ENCODE measurements around the gene RNF8.
"Not testable (repeated sequence)": the region's sequence is repeated elsewhere in the genome, so short reads cannot be mapped to it uniquely, and the experiment has no call there.

The RNF8 gene

DNA sequence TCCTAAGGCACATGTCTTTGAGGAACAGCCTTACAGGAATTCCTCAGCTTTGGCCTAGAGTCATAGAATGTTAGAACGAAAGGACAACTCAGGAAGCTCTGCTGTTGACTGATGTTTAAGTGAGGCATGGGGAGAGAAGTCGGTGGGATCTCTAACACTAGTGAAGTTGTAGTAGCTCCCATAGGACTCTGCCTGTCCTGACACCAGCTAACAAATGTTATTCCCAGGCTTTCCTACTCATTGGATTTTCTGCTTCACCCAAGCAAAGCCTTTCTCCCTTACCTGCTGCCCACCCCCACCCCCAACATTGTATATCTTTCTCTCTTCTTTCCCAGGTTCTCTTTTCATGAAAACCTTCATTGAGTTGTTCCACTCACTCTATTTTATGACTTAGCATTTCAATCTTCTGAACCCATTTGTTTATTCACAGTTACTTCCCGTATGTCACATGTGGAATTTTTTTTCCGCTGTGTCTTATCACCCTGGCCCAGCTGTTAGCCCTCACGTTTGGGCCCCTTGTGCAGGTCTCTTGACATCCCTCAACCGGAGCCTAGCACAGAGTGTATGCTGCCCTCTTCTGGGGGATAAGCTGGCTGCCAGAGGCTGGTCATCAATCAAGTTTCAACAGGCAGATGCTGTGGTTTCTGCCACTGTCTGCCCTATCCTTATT lies 39.2 kb upstream of the RNF8 start:
- TF ChIP-seq JUND (IDR thresholded peaks at IDR 0.05; ENCODE audit: low read depth) = no peak
- peak in 1 of 2 experiments; percentile 56 for DNase-seq (ENCODE audit: low read depth in 1 of 2, low spot score in 1 of 2)
- in situ Hi-C loops (cut with HindIII; ENCODE audit: low pct_unique_long_range_greater_than_20kb, low sequenced_read_pairs) = no loop called here

DNA sequence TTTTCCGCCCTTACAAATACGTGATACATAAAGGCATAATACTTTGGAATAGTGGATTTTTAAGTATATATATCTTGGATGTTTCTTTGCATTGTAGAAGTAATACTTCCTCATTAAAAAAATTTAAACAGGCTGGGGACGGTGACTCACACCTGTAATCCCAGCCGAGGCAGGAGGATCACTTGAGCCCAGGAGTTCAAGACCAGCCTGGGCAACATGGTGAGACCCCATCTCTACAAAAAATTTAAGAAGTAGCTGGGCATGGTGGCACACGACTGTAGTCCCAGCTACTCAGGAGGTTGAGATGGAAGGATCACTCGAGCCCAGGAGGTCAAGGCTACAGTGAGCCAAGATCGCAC lies 38.6 kb upstream of the RNF8 start:
- no peak for DNase-seq (ENCODE audit: low read depth in 1 of 2, low spot score in 1 of 2)
- no peak for TF ChIP-seq JUND (IDR thresholded peaks at IDR 0.05; ENCODE audit: low read depth)
- in situ Hi-C loops (cut with HindIII; ENCODE audit: low pct_unique_long_range_greater_than_20kb, low sequenced_read_pairs) = no loop called here

DNA sequence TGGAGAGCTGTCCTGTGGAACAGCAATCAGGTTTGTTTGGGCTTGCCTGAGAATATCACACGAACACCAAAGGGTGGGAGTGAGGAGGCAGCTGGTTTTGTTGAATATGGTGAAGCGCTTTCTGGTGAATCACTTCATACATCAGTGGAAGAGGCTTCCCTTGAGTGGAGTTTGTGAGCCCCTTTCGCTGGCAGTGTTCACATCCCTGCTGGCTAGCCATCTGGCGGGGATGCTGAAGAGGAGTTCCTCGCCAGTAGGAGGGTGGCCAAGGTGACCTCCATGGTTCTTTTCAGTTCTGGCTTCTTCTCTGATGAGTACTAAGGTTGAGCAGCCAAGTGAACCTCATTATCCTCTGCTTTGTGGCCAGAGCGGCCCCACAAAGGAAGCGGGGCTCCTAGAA lies 37.7 kb upstream of the RNF8 start:
- in situ Hi-C loops (cut with HindIII; ENCODE audit: low pct_unique_long_range_greater_than_20kb, low sequenced_read_pairs) = no loop called here
- no peak for TF ChIP-seq JUND (IDR thresholded peaks at IDR 0.05; ENCODE audit: low read depth)
- no peak for DNase-seq (ENCODE audit: low read depth in 1 of 2, low spot score in 1 of 2)

DNA sequence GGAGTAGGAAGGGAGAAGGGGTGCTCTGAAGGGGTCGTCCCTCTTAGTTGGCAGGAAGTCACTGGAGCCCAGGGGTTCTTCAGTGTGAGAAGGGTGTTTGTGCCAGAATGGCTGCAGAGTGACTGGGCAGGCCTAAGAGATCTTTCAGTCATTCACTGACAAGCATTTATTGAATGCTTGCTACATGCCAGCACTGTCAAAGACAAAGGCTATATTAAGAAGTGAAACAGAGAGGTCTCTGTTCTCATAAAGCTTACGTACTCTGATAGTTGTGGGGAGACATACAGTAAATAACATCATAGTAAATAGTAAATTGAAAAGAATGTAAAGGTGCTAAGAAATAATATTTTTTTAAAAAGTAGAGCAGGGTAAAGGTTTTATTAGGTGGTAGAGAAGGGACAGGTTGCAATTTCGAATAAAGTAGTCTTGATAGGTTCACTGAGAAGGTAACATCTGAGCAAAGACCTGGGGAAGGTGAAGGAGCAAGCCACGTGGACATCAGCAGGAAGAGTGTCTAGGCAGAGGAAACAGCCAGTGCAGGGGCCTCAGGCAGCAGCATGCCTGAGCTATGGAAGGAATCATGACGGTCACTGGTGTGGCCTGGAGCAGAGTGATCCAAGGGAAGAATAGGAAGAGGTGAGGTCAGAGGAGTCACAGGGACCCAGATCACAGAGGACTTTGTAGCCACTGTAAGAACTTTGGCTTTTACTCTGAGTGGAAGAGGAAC lies 36.3 kb upstream of the RNF8 start:
- in situ Hi-C loops (cut with HindIII; ENCODE audit: low pct_unique_long_range_greater_than_20kb, low sequenced_read_pairs) = no loop called here
- no peak for DNase-seq (ENCODE audit: low read depth in 1 of 2, low spot score in 1 of 2)

DNA sequence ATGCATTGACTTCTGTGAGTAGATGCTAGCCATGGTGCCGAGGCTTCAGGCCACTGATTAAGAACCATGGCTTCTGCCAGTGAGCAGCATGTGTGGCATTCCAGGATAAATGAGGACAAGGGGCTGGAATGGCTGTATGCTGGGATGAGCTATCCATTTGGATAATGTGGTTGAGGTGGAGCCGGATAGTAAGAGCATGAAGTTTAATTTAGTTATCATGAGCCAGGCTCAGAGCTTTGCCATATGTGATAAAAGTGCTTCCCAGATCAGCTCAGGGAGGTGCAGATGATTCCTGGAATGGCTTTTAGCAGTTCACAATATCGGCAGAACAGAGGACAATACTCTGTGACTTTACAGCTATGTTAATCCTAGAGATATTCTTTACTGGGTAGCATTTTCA lies 34.6 kb upstream of the RNF8 start:
- no peak for DNase-seq (ENCODE audit: low read depth in 1 of 2, low spot score in 1 of 2)
- in situ Hi-C loops (cut with HindIII; ENCODE audit: low pct_unique_long_range_greater_than_20kb, low sequenced_read_pairs) = no loop called here
- TF ChIP-seq JUND (IDR thresholded peaks at IDR 0.05; ENCODE audit: low read depth) = no peak

More for the DNA sequence above, 36.3 kb upstream of the RNF8 start:
- TF ChIP-seq JUND (IDR thresholded peaks at IDR 0.05; ENCODE audit: low read depth) = no peak

DNA sequence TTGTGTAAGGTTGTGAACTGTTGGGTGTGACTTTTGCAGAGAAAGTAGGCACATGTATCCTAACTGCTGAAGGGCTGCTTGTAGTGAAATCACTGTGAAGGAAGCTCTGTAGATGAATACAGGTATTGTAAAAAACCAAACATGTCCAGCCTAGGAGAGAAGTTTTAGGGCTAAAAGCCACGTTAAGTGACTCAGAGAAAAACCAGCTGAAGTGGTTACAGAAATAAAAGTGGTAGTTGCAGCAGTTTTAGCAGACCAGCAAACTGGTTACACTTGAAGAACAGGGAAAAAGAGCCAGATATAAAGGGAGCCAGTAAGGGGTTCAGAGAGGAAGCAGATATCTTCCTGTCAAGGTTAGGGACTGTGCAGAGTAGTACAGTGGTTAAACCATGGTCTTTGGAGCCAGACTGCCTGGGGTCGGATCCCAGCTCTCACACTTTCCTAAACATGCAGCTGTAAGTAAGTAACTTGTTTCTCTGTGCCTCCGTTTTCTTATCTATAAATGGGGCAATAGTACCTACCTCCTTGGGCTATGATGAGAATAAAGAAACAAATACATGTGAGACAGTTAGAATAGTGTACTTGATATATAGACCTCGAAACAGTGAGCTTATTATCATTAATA lies 33.8 kb upstream of the RNF8 start:
- TF ChIP-seq JUND (IDR thresholded peaks at IDR 0.05; ENCODE audit: low read depth) = no peak
- in situ Hi-C loops (cut with HindIII; ENCODE audit: low pct_unique_long_range_greater_than_20kb, low sequenced_read_pairs) = no loop called here
- no peak for DNase-seq (ENCODE audit: low read depth in 1 of 2, low spot score in 1 of 2)

DNA sequence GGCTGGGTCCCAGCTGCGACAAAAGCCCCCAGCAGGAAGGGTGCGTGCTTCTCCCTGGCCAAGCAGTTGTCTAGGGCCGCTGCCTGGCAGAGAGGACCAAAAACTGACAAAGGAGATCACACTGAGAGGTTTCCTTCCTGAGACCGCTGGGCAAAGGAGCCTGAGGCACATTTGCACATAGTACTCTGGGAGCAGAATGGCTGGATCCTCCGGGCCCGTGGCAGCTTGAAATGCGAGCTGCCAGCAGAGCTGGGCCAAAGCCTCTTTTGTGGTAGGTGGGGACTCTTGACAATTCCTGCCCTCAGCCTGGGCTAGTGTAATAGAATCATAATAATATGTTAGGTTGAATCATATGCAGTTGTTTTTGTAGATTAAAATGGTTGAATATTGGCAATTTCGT lies 33.1 kb upstream of the RNF8 start:
- in situ Hi-C loops (cut with HindIII; ENCODE audit: low pct_unique_long_range_greater_than_20kb, low sequenced_read_pairs) = no loop called here
- DNase-seq (ENCODE audit: low read depth in 1 of 2, low spot score in 1 of 2) = no peak
- TF ChIP-seq JUND (IDR thresholded peaks at IDR 0.05; ENCODE audit: low read depth) = no peak

DNA sequence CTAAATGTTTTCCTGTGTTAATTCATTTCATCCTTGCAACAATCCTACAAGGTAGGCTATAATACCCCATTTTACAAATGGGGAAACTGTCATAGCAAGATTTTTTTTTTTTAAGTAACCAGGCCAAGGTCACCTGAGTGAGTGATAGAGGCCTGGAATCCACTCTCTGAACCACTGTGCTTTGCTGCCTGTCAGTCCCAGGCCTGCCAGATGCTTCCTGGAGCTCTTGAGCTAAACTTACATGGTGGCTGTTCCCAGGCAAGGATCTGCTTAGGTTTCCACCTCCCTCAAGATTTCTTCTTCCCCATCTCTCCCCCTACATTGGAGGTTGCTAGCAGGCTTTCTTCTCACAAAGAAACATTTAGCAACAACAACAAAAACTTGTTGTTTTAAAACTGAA lies 32.7 kb upstream of the RNF8 start:
- no peak for TF ChIP-seq JUND (IDR thresholded peaks at IDR 0.05; ENCODE audit: low read depth)
- no peak for DNase-seq (ENCODE audit: low read depth in 1 of 2, low spot score in 1 of 2)
- in situ Hi-C loops (cut with HindIII; ENCODE audit: low pct_unique_long_range_greater_than_20kb, low sequenced_read_pairs) = no loop called here

DNA sequence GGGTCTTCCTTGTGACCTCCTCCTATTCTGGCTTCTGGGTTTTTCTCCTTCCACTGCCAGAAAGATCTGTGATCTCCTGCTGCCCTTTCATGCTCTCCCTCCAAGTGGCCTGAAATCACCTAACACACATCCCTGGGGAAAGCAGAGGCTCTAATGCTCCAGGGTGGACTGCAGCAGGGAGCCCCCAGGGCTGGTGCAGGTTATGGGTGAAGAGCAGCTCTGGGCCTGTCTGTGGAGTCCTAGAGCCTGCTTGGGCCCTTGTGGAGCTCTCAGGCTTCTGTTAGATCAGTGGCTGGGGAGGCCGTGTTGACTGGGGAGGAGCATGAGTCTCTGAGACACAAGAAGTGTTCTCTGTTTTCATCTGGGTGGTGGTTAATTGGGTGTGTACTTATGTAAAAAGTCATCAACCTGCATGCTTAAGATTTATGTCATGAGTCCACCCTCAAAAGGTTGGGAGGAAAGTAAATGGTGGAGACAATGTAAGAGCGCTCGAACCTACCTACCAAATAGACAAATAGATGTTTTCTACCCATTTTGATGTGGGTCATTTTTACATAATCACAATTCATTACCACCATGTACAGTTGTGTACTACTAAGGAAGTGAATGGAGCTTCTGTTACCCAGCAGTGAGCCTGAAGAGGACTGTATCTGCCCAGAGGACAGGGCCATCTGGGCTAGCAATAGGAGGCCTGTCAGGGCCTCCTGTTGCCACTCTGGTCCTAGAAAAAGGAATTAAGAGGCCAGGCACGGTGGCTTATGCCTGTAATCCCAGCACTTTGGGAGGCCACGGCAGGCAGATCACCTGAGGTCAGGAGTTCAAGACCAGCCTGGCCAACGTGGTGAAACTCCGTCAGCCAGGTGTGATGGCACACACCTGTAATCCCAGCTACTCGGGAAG lies 32.0 kb upstream of the RNF8 start:
- no peak for DNase-seq (ENCODE audit: low read depth in 1 of 2, low spot score in 1 of 2)
- no peak for TF ChIP-seq JUND (IDR thresholded peaks at IDR 0.05; ENCODE audit: low read depth)
- in situ Hi-C loops (cut with HindIII; ENCODE audit: low pct_unique_long_range_greater_than_20kb, low sequenced_read_pairs) = no loop called here

DNA sequence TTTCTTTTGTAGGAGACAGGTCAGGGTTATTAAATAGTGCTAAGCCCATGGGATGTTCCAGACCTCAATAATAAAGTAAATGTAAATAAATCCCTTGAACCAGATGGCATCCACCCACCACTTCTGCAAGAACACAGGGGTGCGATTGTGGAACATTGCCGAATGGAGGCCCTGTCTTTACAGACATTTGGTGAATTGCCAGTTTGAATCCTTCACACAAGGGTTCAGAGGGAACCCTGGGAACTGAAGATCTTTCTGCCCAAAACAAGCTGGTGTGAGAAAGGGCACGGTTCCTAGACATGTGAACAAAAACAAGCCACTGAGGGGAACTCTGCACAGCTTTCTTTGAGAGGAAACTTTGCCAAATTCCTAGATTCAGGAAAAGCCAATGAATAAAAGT lies 30.2 kb upstream of the RNF8 start:
- no peak for TF ChIP-seq JUND (IDR thresholded peaks at IDR 0.05; ENCODE audit: low read depth)
- DNase-seq (ENCODE audit: low read depth in 1 of 2, low spot score in 1 of 2) = no peak
- in situ Hi-C loops (cut with HindIII; ENCODE audit: low pct_unique_long_range_greater_than_20kb, low sequenced_read_pairs) = no loop called here

DNA sequence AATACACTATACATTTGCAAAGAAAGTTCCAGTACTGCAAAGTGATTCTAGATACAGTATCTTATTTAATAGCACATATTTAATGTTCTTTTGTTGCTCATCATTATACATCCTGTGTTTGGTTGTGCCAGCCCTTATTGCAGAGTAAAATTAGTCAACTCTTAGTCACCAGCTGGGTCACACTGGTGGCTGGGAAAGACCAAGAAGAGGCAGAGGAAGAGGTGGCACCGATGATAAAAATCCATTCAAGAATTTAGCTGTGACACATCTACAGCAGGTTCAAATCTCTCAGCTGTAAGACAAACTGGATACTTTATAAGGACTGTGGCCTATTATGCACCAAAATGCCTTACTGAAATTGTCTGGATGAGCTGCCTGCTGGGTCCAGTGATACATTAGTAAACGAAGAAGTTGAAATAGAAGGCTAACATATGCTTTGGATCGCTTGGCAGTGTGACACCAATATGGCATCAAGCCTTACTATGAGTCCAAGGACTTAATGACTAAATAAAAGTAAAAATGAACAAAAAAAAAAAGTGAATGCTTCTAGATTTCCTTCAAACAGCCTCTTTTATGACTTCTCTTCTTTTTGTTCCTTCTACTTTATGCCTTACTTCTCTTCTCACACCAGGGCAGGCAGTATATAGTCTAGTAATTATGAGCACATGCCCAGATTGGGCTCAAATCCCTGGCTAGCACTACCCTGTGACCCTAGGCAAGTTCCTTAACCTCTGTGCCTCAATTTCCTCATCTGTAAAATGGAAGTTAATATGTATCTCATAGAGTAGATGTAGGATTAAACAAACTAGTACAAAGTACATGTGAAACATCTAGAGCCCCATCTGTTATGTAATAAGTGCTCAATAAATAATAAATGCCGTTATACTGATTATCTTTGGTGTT lies 29.4 kb upstream of the RNF8 start:
- no peak for DNase-seq (ENCODE audit: low read depth in 1 of 2, low spot score in 1 of 2)
- TF ChIP-seq JUND (IDR thresholded peaks at IDR 0.05; ENCODE audit: low read depth) = no peak
- in situ Hi-C loops (cut with HindIII; ENCODE audit: low pct_unique_long_range_greater_than_20kb, low sequenced_read_pairs) = no loop called here

DNA sequence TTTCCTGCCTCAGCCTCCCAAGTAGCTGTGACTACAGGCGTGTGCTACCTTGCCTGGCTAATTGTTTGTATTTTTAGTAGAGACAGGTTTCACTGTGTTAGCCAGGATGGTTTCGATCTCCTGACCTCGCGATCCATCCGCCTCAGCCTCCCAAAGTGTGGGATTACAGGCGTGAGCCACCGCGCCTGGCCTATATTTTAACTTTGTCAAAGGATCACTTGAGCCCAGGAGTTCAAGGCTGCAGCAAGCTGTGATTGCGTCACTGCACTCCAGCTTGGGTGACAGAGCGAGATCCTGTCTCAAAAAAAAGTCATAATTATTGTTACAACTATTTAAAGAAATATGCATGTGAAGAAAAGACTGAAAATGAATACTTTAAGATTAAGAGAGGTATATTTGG lies 23.4 kb upstream of the RNF8 start:
- DNase-seq (ENCODE audit: low read depth in 1 of 2, low spot score in 1 of 2); in situ Hi-C loops (cut with HindIII; ENCODE audit: low pct_unique_long_range_greater_than_20kb, low sequenced_read_pairs): not testable (repeated sequence)
